Activated B cell treated with CpG ODN at 0.5 μM for 24 hours (primary cell): ENCODE data around the gene S100Z. TPM values are rescaled to one million over a fixed set of nuclear protein-coding genes. Genes with fewer than 3 reads are reported as not detected.

Experiments used
- ATAC-seq: fragments of 200-7000 bp; cut with Tn5 transposase; one replicate; pipeline ENCODE4 v1.10.0; 2021; ENCODE audit warnings: low read depth, mild to moderate bottlenecking, moderate library complexity
- CTCF ChIA-PET: fragments of 350-600 bp; sonication (Branson Sonifier 250); formaldehyde crosslinking; loops from one replicate; lab custom pipeline; 2021; ENCODE audit warnings: antibody characterized with exemption; lab: Charles Lee
- POLR2A ChIA-PET: fragments of 350-600 bp; sonication (Branson Sonifier 250); formaldehyde crosslinking; loops from one replicate; lab custom pipeline; 2021; ENCODE audit warnings: antibody characterized with exemption; lab: Charles Lee
- DNase-seq: peaks from one replicate; pipeline ENCODE4 v3.0.0; 2022
- H3K27ac Mint-ChIP-seq: one replicate; pipeline ENCODE4 v1.8.0; 2020; ENCODE audit warnings: mixed read lengths
- H3K27me3 Mint-ChIP-seq: one replicate; pipeline ENCODE4 v1.8.0; 2021; ENCODE audit warnings: mixed read lengths
- H3K36me3 Mint-ChIP-seq: one replicate; pipeline ENCODE4 v1.8.0; 2021; ENCODE audit warnings: low read depth, mixed read lengths
- H3K4me1 Mint-ChIP-seq: one replicate; pipeline ENCODE4 v1.8.0; 2021; ENCODE audit warnings: mixed read lengths
- H3K4me3 Mint-ChIP-seq: one replicate; pipeline ENCODE4 v1.8.0; 2020; ENCODE audit warnings: mild to moderate bottlenecking, mixed read lengths
- H3K9me3 Mint-ChIP-seq: one replicate; pipeline ENCODE4 v1.8.0; 2020; ENCODE audit warnings: mixed read lengths
- CTCF ChIP-seq: fragments of 200-600 bp; IDR thresholded peaks from one replicate; pipeline ENCODE4 v1.8.0; 2022; ENCODE audit warnings: antibody characterized with exemption, mild to moderate bottlenecking
- intact Hi-C: fragments of 100-400 bp; cut with micrococcal nuclease; formaldehyde crosslinking; loops from one replicate; pipeline ENCODE4 v1.15.1; 2024
- total RNA-seq: library from RNA; stranded (reverse); gene quantifications from 2 replicates; pipeline ENCODE4 v1.2.3, GENCODE V29; 2022

The S100Z gene
- total RNA-seq, 1 donor from 2014 or later, result not detected

GRCh38 chr5:76836181-76836580 is 13.6 kb upstream of the S100Z start:
- POLR2A ChIA-PET, result no interaction called here
- Mint-ChIP-seq H3K27me3 (no peaks in the 10 kb centered on the region), H3K4me3 (no peak overlapping the region), H3K27ac (no peak overlapping the region), H3K4me1 (no peaks in the 10 kb centered on the region), H3K9me3 (no peaks in the 10 kb centered on the region), H3K36me3 (no peaks in the 10 kb centered on the region)
- intact Hi-C loops, result no loop called here
- no peak for DNase-seq
- no peak for TF ChIP-seq CTCF
- CTCF ChIA-PET, result no interaction called here
- no peak for ATAC-seq

GRCh38 chr5:76836585-76836984 is 13.2 kb upstream of the S100Z start:
- Mint-ChIP-seq H3K36me3 (no peaks in the 10 kb centered on the region), H3K4me1 (no peaks in the 10 kb centered on the region), H3K27ac (no peak overlapping the region), H3K9me3 (no peaks in the 10 kb centered on the region), H3K27me3 (no peaks in the 10 kb centered on the region), H3K4me3 (no peak overlapping the region)
- intact Hi-C loops, result no loop called here
- ChIA-PET CTCF (no interaction called here), POLR2A (no interaction called here)
- no peak for ATAC-seq
- TF ChIP-seq CTCF, result no peak
- DNase-seq, result no peak

GRCh38 chr5:76838481-76839261 is 11.1 kb upstream of the S100Z start:
- Mint-ChIP-seq H3K4me3 (no peak overlapping the region), H3K27ac (no peak overlapping the region), H3K9me3 (no peaks in the 10 kb centered on the region), H3K27me3 (peaks cover 3% of the 10 kb centered on the region), H3K4me1 (no peaks in the 10 kb centered on the region), H3K36me3 (no peaks in the 10 kb centered on the region)
- no peak for TF ChIP-seq CTCF
- ChIA-PET CTCF (no interaction called here), POLR2A (no interaction called here)
- ATAC-seq, result no peak
- intact Hi-C loops, result no loop called here
- DNase-seq, result no peak

GRCh38 chr5:76841361-76841760 is 8.5 kb upstream of the S100Z start:
- H3K27ac Mint-ChIP-seq, result no peak overlapping the region
- ATAC-seq (no peak), DNase-seq (no peak)
- no peaks in the 10 kb centered on the region for H3K9me3 Mint-ChIP-seq
- no peaks in the 10 kb centered on the region for H3K4me1 Mint-ChIP-seq
- H3K27me3 Mint-ChIP-seq, result peaks cover 3% of the 10 kb centered on the region
- ChIA-PET POLR2A (no interaction called here), CTCF (no interaction called here)
- no peak for TF ChIP-seq CTCF
- no peak overlapping the region for H3K4me3 Mint-ChIP-seq
- intact Hi-C loops, result no loop called here
- H3K36me3 Mint-ChIP-seq, result no peaks in the 10 kb centered on the region

- Mint-ChIP-seq H3K36me3 (no peaks in the 10 kb centered on the region), H3K27me3 (peaks cover 5% of the 10 kb centered on the region), H3K4me1 (peaks cover 10% of the 10 kb centered on the region), H3K27ac (no peak overlapping the region), H3K4me3 (no peak overlapping the region), H3K9me3 (no peaks in the 10 kb centered on the region)
- TF ChIP-seq CTCF, result no peak
- intact Hi-C loops, result no loop called here
- DNase-seq (no peak), ATAC-seq (no peak)
- ChIA-PET POLR2A (no interaction called here), CTCF (no interaction called here)
These were observed 3.9 kb upstream of the S100Z start for GRCh38 chr5:76845890-76846289.
